Mesenteric fat pad (tissue), 1 donor: ENCODE measurements around the gene JUNB. TPM values are rescaled to one million over a fixed set of nuclear protein-coding genes. Genes with fewer than 3 reads are reported as not detected.

Source experiments
- DNase-seq: peaks from one replicate; pipeline ENCODE4 v3.0.0-alpha.2; 2020; ENCODE audit warnings: low spot score
- long read RNA-seq: library from polyadenylated mRNA; unstranded; transcript quantifications from one replicate; pipeline ENCODE4 v2.0.0, GENCODE V29; 2020
- total RNA-seq: library from RNA; stranded (reverse); fragmentation: NEBNext Ultra II Directional; extraction: Animal tissue kit (Norgen Biotek cat#: 25700); gene quantifications from one replicate; pipeline ENCODE4 v1.2.1, GENCODE V29; 2021
- donor health status: DM: yes; HTN: yes; CAD: no.

Gene JUNB
- 800 TPM for total RNA-seq
- long read RNA-seq, transcript JUNB-201 (1 exons, 1,820 nt) = major isoform, 4,853 of 4,856 reads
- long read RNA-seq, partial matches to known transcripts = 0 of 4,856 reads
- long read RNA-seq, other reads (novel, unspliced or antisense) = 3 of 4,856 reads

GRCh38 chr19:12791345-12792050 lies at the start of gene JUNB:
TSS of gene JUNB (plus strand) at chr19:12791486. CDS start at chr19:12791772, 286 bp downstream.
- peak; percentile 100 for DNase-seq

DNA sequence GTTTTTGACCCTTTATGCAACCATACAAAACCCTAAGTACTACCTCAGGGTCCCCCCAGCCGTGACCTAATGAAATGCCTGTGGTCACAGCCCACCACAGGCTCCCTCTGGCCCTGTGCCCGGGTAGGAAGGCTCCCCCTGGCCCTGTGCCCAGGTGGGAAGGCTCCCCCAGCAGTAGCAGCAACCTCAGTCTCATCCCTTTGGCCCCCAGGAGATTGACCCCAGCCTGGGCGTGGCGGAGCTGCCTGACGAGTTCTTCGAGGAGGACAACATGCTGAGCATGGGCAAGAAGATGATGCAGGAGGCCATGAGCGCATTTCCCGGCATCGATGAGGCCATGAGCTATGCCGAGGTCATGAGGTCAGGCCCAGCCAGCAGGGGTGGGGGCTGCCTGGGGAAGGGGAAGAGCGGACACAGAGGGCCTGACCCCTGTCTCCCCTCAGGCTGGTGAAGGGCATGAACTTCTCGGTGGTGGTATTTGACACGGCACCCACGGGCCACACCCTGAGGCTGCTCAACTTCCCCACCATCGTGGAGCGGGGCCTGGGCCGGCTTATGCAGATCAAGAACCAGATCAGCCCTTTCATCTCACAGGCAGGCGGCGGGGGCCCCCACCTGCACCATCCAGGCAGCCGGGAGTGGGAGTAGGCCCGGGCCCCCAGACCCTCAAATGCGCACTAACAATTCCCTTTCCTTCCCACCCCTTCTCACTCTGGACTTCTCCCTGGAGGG lies 46.0 kb upstream of the JUNB start:
- no peak for DNase-seq

GRCh38 chr19:12748489-12748888 lies 42.8 kb upstream of the JUNB start:
- DNase-seq = no peak

GRCh38 chr19:12749938-12750521 lies 41.3 kb upstream of the JUNB start:
- DNase-seq = no peak

DNA sequence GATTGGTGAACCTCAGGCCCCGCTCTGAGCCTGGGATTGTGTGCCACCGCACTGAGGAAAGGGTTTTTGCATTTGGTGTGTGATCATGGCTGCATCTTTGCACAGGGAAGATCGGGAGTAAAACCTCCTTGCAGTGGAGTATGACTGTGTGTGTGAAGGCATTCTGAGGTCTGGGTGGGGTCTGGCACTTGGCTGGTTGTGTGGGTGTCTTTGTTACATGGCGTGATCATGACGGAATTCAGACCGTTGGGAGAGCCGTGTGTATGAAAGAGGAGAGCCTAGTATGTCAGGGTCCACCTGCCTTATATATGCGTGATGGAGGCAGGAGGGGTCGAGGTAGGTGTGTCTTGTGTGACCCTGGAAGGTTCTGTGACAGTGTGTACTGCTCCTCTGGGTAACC lies 40.4 kb upstream of the JUNB start:
- no peak for DNase-seq

DNA sequence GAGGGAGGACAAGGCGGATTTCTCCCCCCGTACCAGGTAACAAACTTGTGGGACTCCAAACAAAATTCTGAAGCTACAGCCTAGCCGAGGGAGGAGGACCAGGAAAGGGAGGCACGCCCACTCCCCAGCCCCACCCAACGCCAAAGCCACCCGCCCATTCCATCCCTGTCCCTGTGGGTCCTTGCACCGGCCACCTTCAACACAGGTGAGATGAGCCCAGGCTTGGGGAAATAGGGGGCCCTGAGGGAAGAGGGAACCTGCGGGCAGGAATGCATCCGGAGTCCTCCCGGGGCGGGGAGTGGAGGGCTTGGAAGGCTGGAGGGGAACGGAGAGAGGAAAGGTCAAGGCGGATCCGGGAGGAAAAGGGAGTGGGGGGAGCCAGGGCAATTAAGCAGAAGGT lies 39.7 kb upstream of the JUNB start, which contains the start of gene BEST2:
BEST2 (plus strand) TSS at position 157 of the 400 bp plus-strand sequence. CDS start 802 bp downstream, outside the sequence.
- DNase-seq = no peak

DNA sequence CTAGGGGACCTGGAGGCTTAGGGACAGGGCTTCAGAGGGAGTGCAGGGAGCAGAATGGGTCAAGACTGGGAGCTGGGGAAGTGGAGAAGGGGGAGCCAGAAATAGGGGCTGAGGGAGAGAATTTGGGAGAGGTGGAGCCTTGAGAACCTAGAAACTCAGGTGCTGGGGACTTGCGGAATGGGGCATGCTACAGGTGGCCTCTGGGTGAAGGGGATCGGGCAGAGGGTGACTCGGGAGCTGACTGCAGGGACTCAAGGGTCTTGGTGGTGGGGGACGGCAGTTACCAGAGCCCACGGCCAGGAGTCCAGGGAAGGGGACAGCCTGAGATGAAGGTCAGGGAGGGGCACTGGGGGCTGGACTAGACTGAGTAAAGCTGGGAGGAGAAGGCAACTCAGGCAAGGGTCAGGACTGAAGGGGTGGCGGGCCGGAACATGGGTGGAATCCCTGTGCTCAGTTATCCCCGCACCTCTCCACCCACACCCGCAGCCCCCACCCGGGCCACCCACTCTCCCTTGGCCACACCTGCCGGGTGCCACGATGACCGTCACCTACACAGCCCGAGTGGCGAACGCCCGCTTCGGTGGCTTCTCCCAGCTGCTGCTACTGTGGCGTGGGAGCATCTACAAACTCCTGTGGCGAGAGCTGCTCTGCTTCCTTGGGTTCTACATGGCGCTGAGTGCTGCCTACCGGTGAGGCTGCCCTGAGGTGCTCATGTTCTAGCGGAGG lies 39.1 kb upstream of the JUNB start:
- no peak for DNase-seq

GRCh38 chr19:12754465-12755196 lies 36.7 kb upstream of the JUNB start:
- DNase-seq = no peak

GRCh38 chr19:12756150-12756883 lies 35.0 kb upstream of the JUNB start:
- no peak for DNase-seq

DNA sequence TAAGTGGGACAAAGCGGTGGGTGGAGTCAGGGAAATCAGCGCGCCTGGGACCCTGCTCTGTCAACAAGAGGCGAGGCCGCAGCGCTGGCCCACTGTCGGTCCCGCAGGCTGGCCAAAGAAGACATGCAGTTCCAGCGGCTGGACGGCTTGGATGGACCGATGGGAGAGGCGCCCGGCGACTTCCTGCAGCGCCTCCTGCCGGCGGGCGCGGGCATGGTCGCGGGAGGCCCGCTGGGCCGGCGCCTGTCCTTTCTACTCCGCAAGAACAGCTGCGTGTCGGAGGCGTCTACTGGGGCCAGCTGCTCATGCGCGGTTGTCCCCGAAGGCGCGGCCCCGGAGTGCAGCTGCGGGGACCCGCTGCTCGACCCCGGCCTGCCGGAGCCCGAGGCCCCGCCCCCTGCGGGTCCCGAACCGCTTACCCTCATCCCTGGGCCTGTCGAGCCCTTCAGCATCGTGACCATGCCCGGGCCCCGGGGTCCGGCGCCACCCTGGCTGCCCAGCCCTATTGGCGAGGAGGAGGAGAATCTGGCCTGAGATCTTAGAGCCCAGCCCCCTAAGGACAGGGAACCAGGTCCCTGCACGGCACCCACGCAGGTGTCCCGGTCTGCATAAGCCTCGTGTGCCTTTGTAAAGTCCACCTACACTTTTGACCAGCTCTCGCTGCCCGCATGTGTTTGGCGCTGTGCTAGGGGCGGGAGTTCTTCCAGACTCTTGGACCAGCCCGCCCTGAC lies 33.6 kb upstream of the JUNB start:
- peak; percentile 93 for DNase-seq

DNA sequence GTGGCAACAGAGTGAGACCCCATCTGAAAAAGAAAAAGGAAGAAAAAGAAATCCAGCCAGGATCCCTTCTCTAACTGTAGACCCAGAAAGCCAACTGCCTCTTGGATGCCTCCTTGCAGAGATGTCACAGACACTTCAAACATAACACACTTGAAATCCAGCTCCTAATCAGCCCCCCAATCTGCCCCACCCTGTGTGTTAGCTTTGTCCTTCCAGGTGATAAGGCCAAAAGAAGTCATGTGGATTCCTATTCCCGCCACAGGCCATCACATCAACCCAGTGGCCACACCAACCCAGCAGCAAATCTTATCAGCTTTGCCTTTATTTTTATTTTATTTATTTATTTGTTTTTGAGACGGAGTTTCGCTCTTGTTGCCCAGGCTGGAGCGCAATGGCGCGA lies 31.6 kb upstream of the JUNB start:
- no peak for DNase-seq

GRCh38 chr19:12763100-12763499 lies 28.2 kb upstream of the JUNB start:
- DNase-seq = no peak

- DNase-seq = no peak
Observed at GRCh38 chr19:12764698-12765097, 26.6 kb upstream of the JUNB start.

DNA sequence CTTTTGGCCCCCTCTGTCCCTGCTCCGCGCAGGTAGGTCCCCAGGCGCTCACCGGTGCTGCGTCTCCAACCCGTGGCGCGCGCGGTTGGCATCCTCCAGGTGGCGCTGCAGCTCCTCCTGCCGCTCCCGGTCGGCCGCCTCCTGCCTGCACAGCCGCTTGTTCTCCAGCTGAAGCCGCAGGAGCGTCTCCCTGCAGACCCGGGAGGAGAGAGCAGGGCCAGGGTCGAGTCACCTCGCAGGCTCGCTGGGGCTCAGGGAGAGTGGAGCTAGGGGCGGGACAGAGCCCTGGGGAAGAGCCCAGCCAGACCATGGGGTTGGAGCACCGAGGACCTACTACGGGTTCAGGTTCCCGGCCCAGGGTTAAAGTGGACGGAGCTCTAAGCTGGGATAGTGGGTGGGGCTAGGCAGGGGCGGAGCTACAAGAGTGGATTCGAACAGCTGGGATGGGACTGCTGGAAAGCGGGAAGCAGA lies 25.2 kb upstream of the JUNB start:
- peak; percentile 94 for DNase-seq

DNA sequence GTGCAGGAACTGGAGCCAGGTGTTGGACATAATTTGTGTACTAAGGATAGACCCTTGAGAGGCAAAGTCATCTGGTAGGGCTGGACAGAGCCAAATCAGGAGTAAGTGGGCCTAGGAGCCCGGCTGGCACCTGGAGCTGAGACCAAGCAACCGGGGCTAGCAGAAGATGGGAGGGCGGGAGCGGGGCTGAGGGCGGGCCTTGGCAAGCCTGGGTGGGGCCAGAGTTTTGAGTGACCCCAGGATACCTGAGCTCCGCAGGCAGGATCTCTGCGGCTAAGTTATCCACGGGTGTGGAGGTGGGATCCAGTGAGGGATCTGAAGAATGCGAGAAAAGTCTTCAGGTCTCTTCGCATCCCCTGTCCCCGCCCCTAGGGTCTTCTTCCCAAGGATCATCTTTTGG lies 24.1 kb upstream of the JUNB start:
- DNase-seq = no peak

DNA sequence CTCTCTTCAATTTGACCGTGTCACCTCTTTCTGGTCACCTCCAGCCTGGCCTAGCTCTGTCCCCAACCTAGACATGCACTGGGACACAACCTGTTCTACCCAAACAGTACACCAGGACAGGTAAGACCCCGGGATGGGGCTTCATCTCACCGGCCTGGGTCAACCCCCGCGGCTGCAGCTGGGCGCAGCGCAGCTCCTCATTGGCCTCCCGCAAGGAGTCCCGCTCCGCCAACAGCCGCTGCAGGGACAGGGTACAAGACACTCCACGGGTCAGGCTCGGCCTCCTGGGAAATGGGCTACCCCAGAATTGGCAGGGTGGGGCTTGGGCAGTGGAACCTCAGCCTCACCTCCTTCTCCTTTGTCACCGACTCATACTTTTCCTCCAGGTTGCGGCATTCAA lies 23.6 kb upstream of the JUNB start:
- DNase-seq = no peak

DNA sequence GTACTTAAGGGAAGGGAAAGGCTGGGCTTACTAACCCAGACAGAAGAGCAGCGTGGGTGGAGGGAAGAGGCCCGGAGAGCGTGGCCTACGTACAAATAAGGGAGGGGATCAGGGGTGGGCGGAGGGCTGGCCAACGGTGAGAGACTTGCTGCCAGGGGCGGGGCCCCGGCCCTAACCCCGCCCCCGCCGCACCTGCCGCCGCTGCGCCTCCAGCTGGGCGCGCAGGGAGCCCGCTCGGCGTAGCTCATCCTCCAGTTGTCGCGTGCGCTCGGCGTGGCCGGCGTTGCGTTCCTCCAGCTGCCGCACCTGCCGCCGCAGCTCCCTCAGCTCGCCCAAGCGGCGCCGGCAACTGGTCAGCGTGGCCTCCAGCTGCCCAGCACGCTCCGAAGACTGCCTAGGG lies 21.6 kb upstream of the JUNB start:
- no peak for DNase-seq

- DNase-seq = no peak
Observed at GRCh38 chr19:12770922-12771321, 20.4 kb upstream of the JUNB start.

DNA sequence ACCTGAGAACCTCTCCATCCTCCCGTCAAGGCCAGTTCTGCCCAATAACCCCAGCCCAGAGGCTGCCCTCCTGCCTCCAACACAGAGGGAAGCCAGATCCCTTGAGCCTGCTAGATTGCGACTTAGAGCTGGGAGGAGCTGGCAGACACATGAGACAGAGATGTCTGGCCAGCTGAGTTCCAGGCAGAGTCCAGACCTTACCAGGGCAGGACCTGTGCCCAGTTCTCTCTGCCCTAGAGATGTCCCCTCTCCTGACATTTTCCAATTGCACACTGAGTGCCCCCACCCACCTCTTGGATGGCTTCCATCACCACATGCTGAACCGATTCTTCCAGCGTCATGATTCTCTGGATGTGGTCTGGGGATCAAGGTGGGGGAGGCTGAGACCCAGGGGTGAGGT lies 19.0 kb upstream of the JUNB start:
- no peak for DNase-seq
